A172 (cell line): ENCODE results near the gene SMURF1. TPM values are rescaled to one million over a fixed set of nuclear protein-coding genes. Genes with fewer than 3 reads are reported as not detected.
"Not testable (repeated sequence)": the region's sequence is repeated elsewhere in the genome, so short reads cannot be mapped to it uniquely, and the experiment has no call there.

Experiments used
- DNase-seq: peaks from one replicate; pipeline ENCODE4 v3.0.0-alpha.2; 2015; ENCODE audit warnings: low spot score
- total RNA-seq: library from RNA; depleted of rRNA; stranded (reverse); fragments of >200 nt; shearing (Covaris generic); gene quantifications from 2 replicates; pipeline ENCODE4 v1.2.3, GENCODE V29; 2014

The SMURF1 gene
- total RNA-seq, 1 experiment from 2014 or later: 20.0 TPM

- DNase-seq: no peak
Measured at GRCh38 chr7:99121496-99122021, 22.3 kb downstream of the SMURF1 start.

DNA sequence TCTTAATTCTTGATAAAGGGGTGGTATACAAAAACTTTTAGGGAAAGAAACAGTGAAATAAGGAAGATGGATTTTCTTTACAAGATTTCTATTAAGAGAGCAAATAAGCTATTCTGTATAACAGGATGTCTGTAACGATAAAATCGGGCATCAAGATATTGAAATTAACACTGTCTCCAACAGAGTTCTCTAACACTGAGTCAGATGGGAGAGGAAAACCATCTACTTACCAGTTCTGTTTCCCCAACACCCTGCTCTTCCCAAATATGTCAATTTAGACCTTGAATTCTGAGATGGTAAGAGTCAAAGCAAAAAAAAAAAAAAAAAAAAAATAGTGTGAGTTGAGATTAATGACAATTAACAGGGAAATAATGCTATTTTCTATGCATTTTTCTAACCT lies 23.0 kb downstream of the SMURF1 start:
- no peak for DNase-seq

DNA sequence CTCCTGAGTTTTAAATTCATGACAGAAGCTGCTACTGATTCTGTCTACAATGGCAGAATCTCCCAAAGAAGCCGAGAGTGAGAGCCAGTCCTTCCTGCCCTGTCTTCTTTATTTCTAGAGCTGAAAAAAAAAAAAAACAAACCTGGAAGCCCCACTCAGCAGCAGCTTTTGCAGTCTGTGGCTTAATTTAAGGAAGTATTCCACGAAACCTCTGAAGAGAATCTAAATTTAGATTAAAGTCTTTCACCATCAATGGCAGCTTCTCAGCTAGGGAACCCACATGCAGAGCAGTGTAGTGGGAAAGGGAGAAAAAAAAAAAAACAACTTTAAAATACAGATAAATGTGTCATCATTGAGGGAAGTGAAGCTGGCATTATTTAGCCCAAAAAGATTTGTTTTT lies 23.4 kb downstream of the SMURF1 start:
- no peak for DNase-seq

GRCh38 chr7:99118077-99118476 lies 25.8 kb downstream of the SMURF1 start:
- DNase-seq: no peak

DNA sequence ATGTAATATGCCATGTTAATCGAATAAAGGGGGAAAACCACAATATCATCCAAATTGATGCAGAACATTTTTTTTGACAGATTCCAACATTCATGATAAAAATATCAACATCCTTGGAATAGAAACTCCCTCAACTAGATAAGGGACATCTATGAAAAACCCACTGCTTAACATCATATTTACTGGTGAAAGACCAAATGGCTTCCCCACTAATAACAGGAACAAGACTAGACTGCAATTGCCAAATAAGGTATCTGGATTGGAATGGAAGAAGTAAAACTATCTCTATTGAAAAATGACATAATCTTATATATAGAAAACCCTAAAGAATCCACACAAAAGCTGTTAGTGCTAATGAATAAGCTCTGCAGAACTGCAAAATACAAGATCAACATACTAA lies 27.8 kb downstream of the SMURF1 start:
- DNase-seq: no peak

DNA sequence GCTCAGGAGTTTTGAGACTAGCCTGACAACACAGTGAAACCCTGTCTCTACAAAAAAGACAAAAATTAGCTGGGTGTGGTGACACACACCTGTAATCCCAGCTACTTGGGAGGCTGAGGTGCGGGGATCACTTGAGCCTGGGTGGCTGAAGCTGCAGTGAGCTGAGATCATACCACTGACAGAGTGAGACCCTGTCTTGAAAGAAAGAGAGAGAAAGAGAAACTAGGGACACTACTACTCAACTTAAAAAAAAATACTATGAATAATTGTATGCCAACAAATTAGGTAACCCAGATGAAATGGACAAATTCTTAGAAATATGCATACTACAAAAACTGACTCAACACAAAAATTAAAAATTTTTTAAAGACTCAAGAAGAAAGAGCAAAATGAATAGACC lies 28.5 kb downstream of the SMURF1 start:
- DNase-seq: no peak

DNA sequence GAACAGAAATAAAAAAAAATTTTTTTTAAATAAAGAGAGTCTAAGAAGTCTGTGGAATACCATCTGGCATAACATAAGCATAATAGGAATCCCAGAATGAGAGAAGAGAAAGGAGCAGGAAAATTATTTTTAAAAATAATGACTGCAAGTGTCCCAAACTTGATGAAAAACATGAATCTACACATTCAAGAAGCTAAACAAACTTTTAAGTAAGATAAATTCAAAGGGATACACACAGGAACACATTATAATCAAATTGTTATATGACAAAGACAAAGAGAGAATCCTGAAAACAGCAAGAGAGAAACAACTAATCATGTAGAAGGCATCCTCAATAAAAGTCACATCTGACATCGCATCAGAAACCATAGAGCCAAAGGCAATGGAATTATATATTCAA lies 30.9 kb downstream of the SMURF1 start:
- no peak for DNase-seq

- peak; percentile 23 for DNase-seq
Measured at GRCh38 chr7:99112097-99112496, 31.8 kb downstream of the SMURF1 start.

- DNase-seq: no peak
Measured at GRCh38 chr7:99111591-99111990, 32.3 kb downstream of the SMURF1 start.

GRCh38 chr7:99109108-99110051 lies 34.5 kb downstream of the SMURF1 start:
- DNase-seq: peak; percentile 28

GRCh38 chr7:99108613-99109012 lies 35.3 kb downstream of the SMURF1 start:
- no peak for DNase-seq

- peak; percentile 28 for DNase-seq
Measured at GRCh38 chr7:99106821-99107241, 37.1 kb downstream of the SMURF1 start.

DNA sequence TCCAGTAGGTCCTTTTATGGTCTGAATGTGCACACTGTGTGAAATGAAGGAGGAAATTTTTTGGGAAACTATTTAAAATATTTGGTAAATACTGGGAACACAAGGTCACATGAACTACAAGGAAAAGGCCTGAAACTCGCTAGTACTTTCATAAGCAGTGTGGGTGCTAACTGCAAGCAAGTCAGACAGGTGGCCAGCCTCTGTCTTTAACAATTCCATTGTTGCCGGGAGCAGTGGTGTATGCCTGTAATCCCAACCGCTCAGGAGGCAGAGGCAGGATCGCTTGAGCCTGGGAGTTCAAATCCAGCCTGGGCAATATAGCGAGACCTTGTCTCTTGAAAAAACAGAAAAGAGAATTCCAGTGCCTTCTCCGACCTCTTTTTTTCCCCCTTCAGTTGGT lies 37.5 kb downstream of the SMURF1 start:
- DNase-seq: no peak

GRCh38 chr7:99105756-99106155 lies 38.2 kb downstream of the SMURF1 start:
- no peak for DNase-seq

DNA sequence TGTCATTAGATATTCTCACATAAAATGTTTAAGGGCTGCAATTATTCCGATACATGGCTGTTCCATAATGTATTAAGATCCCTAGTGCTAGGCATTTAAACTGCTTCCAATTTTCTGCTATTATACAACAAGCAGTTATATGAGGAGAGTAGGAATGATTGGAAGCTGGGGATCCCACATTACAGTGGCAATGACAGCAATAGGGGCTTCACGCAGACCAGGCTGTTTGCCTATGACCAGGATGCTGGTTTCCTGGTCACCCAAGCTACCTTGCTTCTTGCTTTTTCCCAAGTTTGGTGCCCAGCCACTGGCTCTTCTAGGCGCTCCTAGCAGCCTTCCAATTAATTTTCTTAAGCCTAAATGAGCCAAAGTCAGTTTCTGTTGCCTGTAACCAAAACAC lies 39.3 kb downstream of the SMURF1 start:
- DNase-seq: no peak

GRCh38 chr7:99103836-99104235 lies 40.1 kb downstream of the SMURF1 start:
- DNase-seq: not testable (repeated sequence)

DNA sequence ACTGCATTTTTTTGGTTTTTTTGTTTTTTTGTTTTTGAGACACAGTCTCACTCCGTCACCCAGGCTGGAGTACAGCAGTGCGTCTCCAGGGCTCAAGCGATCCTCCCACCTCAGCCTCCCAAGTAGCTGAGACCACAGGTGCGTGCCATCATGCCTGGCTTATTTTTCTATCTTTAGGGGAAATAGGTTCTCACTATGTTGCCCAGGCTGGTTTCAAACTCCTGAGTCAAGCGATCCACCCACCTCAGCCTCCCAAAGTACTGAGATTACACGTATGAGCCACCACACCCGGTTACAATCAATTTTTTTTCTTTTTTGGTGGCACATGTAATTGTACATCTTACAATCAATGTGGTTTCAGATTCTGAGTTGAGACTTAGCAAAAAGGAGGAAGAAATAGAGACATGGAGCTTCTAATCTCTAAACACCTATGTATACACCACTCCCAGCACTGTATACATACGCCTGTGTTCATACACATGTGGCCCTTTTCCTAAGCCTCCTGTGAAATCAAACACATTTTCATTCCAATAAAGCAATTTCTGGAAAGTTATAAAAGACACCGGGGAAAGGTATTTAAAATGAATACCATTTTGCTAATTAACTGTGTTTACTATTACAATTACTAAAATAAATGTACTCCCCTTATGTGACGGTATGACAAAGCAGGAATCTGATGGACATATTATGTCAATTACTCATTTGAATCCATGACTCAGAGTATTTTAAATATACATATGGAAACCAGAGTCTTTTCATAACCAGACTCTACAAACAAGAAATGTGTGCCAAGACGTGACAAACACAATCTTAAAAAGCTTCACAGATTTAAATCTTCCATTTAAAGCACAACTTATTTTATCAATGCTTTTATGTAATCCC lies 40.9 kb downstream of the SMURF1 start:
- peak; percentile 39 for DNase-seq

DNA sequence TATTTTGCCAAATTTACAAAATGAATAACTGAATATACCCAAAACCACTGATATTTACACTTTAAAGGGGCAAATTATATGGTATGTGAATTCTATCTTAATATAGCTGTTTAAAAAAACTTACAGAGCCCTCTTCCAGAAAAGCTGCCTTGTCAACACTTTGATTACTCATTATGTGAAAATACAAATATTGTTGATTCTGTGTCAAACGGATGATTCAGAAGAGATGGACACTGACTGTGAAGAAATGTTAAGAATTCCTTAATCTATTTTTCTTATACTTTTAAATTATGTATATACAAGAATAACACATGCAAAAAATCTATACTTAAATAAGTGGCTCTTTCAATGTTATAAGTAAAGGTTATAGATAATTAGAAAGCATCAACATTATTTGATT lies 41.5 kb downstream of the SMURF1 start:
- no peak for DNase-seq

GRCh38 chr7:99101516-99101915 lies 42.4 kb downstream of the SMURF1 start:
- DNase-seq: not testable (repeated sequence)

- no peak for DNase-seq
Measured at GRCh38 chr7:99099499-99100077, 44.3 kb downstream of the SMURF1 start.

DNA sequence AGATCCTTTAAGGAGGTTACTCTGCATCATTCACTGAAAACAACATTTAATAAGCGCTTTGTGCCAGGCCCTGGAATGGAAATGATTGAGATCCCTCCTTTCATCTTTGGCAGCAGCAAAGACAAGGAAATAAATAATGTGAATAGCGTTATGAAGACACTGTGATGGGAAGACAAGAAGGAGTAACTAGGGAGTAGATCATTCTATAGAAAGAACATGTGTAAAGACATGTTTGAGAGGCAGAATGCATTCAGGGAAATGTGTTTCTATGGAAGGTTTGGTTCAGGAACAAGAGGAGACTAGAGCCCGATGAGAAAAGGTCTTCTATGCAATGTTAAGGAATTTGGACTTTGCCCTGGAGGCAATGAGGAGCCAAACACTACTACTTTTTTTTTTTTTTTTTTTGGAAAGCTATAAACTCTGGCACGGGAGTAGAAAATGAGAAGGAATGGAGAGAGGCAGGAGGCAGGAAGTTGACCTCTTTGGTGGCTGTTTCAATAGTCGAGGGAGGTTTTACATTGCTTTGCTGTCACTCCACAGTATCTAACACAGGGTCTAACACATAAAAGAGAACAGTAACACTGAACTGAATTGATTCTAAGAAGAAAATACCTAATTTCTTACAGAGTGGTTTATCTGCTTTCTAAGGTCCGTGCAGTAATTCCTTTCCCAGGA lies 44.9 kb downstream of the SMURF1 start:
- DNase-seq: no peak
